Nephron (organoid): ENCODE measurements around the gene MLLT10.
"Not testable (repeated sequence)": the region's sequence is repeated elsewhere in the genome, so short reads cannot be mapped to it uniquely, and the experiment has no call there.

Source experiments
- H3K27ac Mint-ChIP-seq, 3 experiments: 2 replicates each; pipeline ENCODE4 v1.8.0; 2020; ENCODE audit warnings: mixed read lengths in 3 of 3, mild to moderate bottlenecking in 2 of 3, moderate library complexity in 1 of 3
- H3K27me3 Mint-ChIP-seq: 2 replicates; pipeline ENCODE4 v1.8.0; 2021; ENCODE audit warnings: low read depth, mild to moderate bottlenecking, moderate library complexity, mixed read lengths
- H3K36me3 Mint-ChIP-seq: 2 replicates; pipeline ENCODE4 v1.8.0; 2020; ENCODE audit warnings: low read depth, mixed read lengths
- H3K4me1 Mint-ChIP-seq: 2 replicates; pipeline ENCODE4 v1.8.0; 2020; ENCODE audit warnings: mixed read lengths
- H3K4me3 Mint-ChIP-seq, 3 experiments: 2 replicates each; pipeline ENCODE4 v1.8.0; 2020; ENCODE audit warnings: mild to moderate bottlenecking in 3 of 3, mixed read lengths in 3 of 3, moderate library complexity in 2 of 3
- H3K9me3 Mint-ChIP-seq: 2 replicates; pipeline ENCODE4 v1.8.0; 2020; ENCODE audit warnings: mixed read lengths
- TF ChIP-seq, protein P1 (sequence below), 3 experiments: fragments of 200-600 bp; sonication (generic); IDR thresholded peaks; one replicate each; pipeline ENCODE4 v1.5.0; 2021; ENCODE audit warnings: antibody characterized with exemption in 3 of 3; ENCODE audit not compliant: unreplicated experiment in 3 of 3

MLLT10 gene

DNA sequence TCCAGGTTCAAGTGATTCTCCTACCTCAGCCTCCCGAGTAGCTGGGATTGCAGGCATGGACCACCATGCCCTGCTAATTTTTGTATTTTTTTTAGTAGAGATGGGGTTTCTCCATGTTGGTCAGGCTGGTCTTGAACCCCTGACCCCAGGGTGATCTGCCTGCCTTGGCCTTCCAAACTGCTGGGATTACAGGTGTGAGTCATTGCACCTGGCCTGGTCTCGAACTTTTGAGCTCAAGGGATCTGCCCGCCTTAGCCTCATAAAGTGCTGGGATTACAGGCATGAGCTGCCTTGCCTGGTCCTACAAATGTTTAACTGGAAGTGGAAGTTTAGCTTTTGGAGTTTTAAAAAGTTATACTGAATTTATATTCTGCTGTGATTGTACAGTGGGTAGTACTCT, 2.8 kb downstream of the MLLT10 start:
- H3K9me3 Mint-ChIP-seq = no peaks in the 10 kb centered on the region
- peaks cover 17% of the 10 kb centered on the region for H3K4me1 Mint-ChIP-seq
- peak overlapping the region in 2 of 3 experiments; percentile 47 to 64 for H3K27ac Mint-ChIP-seq
- H3K27me3 Mint-ChIP-seq = peaks cover 4% of the 10 kb centered on the region
- TF ChIP-seq, protein P1, sequence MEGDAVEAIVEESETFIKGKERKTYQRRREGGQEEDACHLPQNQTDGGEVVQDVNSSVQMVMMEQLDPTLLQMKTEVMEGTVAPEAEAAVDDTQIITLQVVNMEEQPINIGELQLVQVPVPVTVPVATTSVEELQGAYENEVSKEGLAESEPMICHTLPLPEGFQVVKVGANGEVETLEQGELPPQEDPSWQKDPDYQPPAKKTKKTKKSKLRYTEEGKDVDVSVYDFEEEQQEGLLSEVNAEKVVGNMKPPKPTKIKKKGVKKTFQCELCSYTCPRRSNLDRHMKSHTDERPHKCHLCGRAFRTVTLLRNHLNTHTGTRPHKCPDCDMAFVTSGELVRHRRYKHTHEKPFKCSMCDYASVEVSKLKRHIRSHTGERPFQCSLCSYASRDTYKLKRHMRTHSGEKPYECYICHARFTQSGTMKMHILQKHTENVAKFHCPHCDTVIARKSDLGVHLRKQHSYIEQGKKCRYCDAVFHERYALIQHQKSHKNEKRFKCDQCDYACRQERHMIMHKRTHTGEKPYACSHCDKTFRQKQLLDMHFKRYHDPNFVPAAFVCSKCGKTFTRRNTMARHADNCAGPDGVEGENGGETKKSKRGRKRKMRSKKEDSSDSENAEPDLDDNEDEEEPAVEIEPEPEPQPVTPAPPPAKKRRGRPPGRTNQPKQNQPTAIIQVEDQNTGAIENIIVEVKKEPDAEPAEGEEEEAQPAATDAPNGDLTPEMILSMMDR (IDR thresholded peaks at IDR 0.05; ENCODE audit: unreplicated experiment in 3 of 3) = no peak
- peak overlapping the region; percentile 55 to 88 (median 77) for H3K4me3 Mint-ChIP-seq
- H3K36me3 Mint-ChIP-seq = peaks cover 38% of the 10 kb centered on the region

DNA sequence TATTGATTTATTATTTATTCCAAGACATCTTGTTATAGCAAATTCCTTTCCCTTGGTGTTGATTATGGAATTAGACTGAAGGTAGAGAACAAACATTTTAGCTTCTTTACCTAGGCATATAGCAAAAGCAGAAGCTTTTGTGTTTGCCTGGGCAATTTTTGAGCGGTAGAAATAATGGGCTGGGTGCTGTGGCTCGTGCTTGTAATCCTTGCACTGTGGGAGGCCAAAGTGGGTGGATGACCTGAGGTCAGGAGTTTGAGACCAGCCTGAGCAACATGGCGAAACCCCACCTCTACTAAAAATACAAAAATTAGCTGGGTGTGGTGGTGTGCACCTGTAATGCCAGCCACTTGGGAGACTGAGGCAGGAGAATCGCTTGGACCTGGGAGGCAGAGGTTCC, 6.7 kb downstream of the MLLT10 start:
- H3K4me1 Mint-ChIP-seq, H3K4me3 Mint-ChIP-seq, H3K27me3 Mint-ChIP-seq, H3K27ac Mint-ChIP-seq, H3K9me3 Mint-ChIP-seq: not testable (repeated sequence)
- peaks cover 69% of the 10 kb centered on the region for H3K36me3 Mint-ChIP-seq

DNA sequence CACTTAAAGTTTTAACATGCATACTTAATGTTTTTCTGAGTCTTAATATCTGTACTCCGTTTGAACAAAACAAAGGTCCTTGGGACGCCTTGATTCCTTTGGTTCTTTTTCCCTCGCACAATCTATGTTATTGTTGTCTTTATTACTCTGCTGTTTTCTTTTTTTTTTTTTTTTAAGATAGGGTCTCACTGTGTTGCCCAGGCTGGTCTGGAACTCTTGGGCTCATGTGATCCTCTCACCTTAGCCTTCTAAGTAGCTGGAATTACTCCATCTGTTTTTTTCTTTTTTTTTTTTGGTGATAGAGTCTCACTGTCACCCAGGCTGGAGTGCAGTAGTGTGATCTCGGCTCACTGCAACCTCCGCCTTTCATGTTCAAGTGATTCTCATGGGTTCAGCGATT, 13.2 kb downstream of the MLLT10 start:
- H3K36me3 Mint-ChIP-seq = peaks cover 84% of the 10 kb centered on the region
- no peaks in the 10 kb centered on the region for H3K4me1 Mint-ChIP-seq
- peaks cover 3% of the 10 kb centered on the region for H3K9me3 Mint-ChIP-seq
- H3K27ac Mint-ChIP-seq = no peak overlapping the region
- H3K27me3 Mint-ChIP-seq = no peaks in the 10 kb centered on the region
- TF ChIP-seq, protein P1 (IDR thresholded peaks at IDR 0.05; ENCODE audit: unreplicated experiment in 3 of 3) = no peak
- H3K4me3 Mint-ChIP-seq = no peak overlapping the region

DNA sequence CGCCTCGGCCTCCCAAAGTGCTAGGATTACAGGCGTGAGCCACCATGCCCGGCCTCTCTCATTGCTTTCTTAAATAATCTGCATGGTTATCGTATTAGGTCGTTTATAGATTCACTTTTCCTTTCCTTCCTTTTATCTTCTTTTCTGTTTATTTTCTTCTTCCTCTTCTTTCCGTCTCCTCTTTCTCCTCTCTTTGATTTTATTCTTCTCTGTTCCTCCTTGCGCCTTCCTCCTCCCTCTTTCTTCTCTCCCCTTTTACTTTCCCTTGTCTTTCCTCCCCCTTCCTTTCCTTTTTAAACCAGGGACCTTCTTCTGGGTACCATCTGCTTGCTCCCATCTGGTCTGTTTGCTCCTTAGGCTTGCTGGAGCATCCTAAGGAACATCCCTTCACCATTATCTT, 18.6 kb downstream of the MLLT10 start:
- Mint-ChIP-seq H3K4me1 (no peaks in the 10 kb centered on the region), H3K4me3 (no peak overlapping the region), H3K9me3 (peaks cover 3% of the 10 kb centered on the region), H3K27me3 (no peaks in the 10 kb centered on the region), H3K36me3 (peaks cover 86% of the 10 kb centered on the region), H3K27ac (peak overlapping the region in 2 of 3 experiments; percentile 32 to 37)
- TF ChIP-seq, protein P1 (IDR thresholded peaks at IDR 0.05; ENCODE audit: unreplicated experiment in 3 of 3) = no peak

DNA sequence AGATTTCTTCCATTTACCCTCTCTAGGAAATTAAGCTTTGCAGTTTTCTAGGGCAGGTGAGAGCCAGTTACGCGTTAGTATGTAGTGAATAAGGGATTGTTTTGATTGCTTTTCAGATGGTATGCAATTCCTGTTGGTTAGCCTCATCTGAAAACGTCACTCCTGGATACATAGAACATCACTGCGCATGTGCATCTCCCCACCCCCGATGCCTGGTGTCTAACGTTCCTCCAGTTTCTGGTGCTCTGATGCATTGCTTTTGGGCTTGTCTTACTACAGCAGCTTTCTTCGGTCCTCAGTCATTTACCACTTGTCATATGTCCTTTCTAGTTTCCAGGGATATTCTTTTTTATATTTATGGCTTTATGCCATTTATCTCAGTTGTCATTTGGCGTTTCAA, 22.5 kb downstream of the MLLT10 start:
- no peaks in the 10 kb centered on the region for H3K27me3 Mint-ChIP-seq
- TF ChIP-seq, protein P1 (IDR thresholded peaks at IDR 0.05; ENCODE audit: unreplicated experiment in 3 of 3) = no peak
- no peak overlapping the region for H3K4me3 Mint-ChIP-seq
- H3K9me3 Mint-ChIP-seq = peaks cover 3% of the 10 kb centered on the region
- no peak overlapping the region for H3K27ac Mint-ChIP-seq
- H3K4me1 Mint-ChIP-seq = no peaks in the 10 kb centered on the region
- peaks cover 92% of the 10 kb centered on the region for H3K36me3 Mint-ChIP-seq

DNA sequence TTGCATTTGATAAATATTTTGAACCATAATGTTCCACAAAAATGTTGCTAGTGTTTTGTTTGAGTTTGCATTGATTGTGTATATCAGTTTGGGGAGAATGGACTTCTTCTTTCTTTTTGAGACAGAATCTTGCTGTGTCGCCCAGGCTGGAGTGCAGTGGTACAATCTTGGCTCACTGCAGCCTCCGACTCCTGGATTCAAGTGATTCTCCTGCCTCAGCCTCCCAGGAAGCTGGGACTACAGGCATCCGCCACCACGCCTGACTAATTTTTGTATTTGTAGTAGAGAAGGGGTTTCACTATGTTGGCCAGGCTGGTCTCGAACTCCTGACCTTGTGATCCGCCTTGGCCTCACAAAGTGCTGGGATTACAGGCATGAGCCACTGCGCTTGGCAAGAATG, 25.0 kb downstream of the MLLT10 start:
- H3K9me3 Mint-ChIP-seq, H3K4me1 Mint-ChIP-seq, H3K4me3 Mint-ChIP-seq, H3K27ac Mint-ChIP-seq, H3K27me3 Mint-ChIP-seq: not testable (repeated sequence)
- H3K36me3 Mint-ChIP-seq = peaks cover 86% of the 10 kb centered on the region

DNA sequence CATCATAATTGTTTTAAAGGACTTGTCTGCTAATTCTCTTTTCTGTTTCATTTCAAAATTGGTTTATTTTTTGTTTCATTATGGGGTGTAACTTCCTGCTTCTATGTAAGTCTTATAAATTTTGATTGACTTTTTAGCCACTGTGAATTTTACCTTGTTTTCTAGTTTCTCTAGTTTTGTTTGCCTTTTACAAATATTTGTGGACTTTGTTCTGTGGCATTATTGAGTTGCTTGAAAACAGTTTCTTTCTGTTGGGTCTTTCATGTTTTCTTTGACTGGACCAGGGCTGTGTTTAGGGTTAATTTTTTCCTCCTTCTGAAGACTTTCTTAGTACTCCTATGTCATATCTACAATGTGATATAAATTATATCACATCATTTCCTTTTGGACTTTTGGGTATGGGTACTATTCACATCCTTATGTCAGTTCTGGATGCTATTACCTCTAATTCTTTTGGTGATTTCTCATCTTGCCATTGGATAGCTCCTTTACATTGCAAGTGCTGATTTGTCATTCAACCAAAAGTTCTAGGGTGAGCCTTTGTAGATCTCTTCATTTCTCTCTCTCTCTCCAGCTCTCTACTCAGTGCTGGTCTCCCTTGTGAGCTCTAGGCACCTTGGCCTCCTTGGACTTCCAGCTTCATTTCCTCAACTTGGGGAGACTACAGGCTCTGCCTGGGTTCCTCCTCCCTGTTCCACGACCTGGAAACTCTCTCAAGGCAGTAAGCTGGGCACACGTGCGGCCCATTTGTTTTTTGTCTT, 36.9 kb downstream of the MLLT10 start:
- no peak overlapping the region for H3K27ac Mint-ChIP-seq
- H3K9me3 Mint-ChIP-seq = no peaks in the 10 kb centered on the region
- H3K4me1 Mint-ChIP-seq = peaks cover 5% of the 10 kb centered on the region
- H3K4me3 Mint-ChIP-seq = no peak overlapping the region
- H3K27me3 Mint-ChIP-seq = no peaks in the 10 kb centered on the region
- peaks cover 55% of the 10 kb centered on the region for H3K36me3 Mint-ChIP-seq
- TF ChIP-seq, protein P1 (IDR thresholded peaks at IDR 0.05; ENCODE audit: unreplicated experiment in 3 of 3) = no peak
